NK-92 treated with Interleukin-12 subunit alpha and Interleukin-12 subunit beta, amount 100 ng/mL, for 24 hours (cell line): Measurements from ENCODE around the gene HMOX1.
"Not testable (repeated sequence)": the region's sequence is repeated elsewhere in the genome, so short reads cannot be mapped to it uniquely, and the experiment has no call there.

Experiments used
- DNase-seq: peaks from one replicate; lab custom pipeline; 2025; lab: John Stamatoyannopoulos, UW

The HMOX1 gene

DNA sequence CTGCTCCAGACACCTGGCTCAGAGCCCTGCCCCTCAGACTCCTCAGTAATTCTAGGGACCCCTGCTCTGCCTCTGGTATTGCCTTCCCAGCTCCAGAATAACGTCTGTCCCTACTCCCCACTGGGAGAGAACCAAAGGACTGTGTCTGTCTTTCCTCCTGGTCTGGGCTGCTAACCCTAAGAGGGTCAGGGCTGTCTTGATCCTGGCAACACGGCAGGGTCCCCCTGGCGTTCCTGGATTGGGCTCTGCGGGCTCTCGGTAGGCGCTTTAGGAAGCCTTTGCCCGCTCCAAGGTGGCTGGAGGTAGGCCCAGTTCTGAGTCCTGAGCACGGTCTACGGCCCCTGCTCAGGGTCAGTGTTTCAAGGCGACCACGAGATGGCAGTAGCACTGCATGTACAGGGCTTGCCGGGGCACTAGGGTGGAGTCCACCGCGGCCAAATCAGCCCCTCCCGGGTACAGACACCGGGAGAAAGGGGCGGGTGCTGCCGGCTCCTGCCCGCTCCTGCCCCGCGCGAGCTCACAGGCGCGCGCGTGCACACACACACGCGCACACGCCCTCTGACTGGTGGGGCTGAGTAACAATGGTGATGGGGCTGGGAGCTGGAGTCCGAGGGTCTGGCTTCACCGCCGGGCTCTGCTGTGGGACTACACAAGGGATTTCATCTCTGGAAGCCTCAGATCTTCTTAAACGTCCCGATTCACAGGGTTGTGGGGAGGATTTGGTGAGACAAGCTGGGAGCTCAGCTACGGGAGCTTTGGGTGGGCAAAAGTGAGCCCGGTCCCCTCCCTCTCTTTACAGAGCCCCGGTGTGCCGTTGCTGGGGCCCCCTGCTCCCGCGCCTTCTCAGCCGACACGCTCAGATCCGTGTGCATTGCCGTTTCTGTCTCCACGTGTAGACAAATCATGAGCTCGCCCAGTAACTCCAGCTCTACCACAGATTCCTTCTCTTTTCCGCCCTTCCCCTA, 30.1 kb upstream of the HMOX1 start:
- peak; percentile 73 for DNase-seq

DNA sequence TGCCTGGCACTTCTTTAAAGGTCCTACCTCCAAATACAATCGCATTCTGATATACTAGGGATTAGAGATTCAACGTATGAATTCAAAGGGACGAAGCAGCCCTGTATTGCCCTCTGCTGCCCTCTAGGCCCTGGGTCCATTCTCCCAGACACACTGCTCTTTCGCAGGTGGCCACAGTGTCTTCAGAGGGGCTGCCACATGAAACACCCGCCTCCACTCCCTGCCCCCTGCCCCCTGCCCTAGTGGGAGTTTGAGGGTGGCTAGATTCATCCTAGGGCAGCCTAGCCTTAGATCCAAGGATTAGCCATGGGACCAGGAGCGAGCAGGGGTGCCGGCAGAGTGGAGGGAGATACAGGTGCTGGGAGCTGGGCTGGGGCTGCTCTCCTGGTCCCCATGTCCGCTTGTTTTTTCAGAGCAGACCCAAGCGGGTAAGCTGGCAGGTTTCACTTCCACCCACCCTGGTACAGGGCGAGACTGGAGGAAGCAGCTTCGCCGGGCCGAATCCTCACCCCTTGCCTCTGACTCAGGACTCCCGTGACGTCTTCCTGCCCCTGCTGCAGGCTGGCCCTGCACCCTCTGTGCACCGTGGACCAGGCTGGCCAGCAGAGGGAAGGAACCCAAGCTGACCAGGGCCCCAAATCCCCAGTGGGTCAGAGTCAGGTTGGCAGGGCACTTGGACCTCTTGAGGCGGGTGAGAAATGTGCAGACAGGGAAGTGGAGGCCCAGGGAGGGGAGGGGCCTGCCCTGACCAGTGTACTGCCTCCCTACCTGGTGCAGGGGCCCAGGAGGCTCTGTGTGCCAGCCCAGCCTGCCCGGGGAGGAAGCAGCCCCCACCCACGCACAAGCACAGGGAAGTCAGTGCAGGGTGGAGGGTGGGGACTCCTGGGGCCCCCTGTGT, 28.4 kb upstream of the HMOX1 start:
- no peak for DNase-seq

DNA sequence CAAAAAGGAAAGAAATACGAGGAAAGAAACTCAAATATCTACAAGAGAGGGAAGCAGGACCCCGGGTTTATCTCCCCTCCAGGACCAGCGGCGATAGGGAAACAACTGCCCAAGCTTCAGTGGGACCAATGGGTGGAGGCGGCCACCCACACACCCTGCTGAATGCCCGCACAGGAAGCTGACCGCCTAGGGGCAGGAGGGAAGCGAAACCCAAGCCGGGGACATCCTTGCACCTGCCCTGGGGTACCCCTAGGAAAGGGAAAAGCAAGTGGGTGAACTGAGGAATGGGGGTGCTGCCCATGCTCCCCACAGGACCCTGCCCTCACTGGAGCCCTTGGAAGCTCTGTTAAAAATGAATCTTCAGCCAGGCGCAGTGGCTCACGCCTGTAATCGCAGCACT, 27.6 kb upstream of the HMOX1 start:
- DNase-seq = no peak

DNA sequence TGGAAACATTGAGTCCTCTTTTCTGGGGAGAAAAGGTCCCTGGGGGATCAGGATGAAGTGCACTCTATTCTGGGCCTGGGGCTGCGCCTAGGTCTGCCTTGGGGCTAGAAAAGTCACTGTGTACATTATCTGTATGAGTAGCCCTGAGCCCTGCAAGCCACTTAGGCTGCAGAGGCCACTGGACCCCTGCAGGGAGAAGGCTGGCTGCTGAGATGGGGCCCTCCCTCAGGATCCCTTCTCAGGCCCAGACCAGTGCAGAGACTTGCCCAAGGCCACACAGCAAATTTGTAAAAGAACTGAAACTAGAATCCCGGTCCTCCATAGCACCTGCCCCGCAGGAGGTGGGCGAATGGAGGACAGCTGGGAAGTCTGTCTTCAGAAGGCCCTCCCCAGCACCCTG, 26.8 kb upstream of the HMOX1 start:
- no peak for DNase-seq

DNA sequence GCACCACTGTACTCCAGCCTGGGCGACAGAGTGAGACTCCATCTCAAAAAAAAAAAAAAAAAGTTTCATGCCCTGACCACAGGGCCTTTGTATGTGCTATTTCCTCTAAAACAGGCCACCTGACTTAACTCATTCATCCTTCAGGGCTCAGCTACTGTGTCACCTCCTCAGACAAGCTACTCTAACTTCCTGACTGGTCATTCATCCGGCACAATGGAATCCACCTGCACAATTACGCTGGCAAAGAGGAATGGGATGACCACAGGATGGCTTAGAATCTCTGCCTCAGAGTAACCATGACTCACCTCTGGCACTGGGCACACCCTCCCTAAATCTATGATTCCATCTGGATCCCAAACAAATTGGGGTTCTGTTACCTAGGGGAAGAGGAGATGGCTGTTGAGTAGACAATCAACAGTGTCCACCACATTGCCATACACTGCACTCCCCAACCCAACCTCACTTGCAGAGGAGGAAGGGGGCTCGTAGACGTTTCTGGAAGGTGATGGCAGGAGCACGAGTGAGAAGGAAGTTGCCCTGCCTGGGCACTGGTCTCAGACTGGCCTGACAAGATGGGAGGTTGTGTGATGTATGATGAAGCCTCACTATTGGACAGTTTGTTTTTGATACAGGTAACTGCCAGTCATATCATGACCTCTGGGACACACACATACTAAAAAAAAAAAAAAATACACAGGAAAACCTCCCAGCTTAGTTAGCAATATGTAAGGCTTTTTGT, 22.8 kb upstream of the HMOX1 start:
- no peak for DNase-seq

DNA sequence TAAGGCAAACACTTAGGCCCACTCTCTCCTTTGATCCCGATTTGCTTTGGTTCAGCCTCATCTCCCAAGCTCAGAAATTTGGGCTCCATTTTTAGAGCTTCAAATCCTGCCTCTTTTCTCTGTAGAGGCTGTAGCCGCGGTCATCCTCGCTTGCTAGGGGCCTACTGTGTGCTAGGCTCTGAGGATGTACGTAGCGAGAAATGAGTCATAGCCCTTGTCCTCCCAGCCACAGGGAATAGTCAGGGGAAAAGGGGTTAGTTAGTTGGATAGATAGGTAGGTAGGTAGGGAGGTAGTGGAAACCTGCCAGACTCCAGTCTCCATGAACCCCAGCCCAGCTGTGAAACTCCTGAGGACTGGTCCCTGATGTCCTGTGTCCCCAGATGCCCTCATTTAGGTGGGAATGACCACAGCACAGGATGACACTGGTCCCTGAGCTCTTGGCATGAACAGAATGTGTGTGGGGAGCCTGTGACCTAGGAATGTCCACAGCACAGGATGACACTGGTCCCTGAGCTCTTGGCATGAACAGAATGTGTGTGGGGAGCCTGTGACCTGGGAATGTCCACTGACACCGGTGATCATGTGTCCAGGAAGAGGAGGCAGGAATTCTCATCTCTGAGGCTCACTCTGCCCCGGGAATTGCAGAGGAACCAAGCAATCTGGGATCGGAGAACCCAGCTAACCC, 21.4 kb upstream of the HMOX1 start:
- DNase-seq = no peak

DNA sequence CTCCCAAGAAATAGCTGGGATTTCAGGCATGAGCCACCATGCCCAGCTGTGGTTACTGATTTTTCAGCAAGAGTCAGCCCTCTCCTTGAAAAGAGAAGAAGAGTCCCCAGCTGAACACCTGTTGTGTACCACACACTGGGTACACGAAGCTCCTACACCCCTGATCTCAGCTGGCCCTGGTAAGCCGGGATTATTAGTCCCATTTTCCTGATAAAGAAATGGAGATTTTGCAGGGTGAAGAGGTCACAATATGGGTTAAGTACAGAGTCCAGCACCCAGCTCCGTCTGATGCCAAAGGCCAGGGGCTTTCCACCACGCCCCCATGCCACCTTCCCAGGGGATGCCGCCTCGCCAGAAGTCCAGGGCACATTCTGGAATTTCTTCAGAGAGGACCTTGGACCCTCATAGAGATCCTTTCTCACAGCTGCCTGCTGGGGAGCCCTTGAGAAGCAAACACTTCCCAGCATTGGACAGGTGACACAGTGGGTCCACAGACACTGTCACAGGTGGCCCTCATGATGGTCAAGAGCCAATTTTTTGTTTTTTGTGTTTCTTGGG, 19.8 kb upstream of the HMOX1 start:
- no peak for DNase-seq

DNA sequence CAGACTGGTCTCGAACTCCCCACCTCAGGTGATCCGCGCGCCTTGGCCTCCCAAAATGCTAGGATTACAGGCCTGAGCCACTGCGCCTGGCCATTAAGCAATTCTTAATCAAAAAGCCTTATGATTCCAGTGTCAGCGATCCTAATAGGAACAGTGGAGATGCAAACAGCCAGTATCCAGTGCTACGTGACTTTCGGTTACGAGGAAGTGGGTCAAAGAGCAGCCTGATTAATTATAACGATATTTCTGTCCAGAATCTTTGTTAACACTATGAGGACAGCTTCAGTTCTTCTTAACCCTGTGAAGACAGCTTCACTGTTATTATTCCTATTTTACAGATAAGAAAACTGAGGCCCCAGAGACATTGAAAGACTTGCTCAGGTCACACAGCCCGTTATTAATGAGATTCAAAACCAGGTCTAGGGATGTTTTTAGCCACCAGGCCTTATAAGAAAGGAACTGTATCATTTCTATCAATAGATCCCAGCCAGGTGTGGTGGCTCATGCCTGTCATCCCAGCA, 17.3 kb upstream of the HMOX1 start:
- DNase-seq = no peak

DNA sequence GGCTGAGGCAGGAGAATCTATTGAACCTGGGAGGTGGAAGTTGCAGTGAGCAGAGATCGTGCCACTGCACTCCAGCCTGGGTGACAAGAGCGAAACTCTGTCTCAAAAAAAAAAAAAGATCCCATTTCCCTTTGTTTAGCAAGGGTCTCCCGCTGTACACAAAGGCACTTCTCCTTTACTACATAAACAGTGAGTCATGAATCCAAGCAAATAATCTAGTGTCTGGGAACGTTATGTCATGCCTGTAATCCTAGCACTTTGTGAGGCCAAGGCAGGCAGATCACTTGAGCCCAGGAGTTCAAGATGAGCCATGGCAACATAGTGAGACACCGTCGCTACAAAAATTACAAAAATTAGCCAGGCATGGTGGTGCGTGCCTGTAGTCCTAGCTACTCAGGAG, 16.7 kb upstream of the HMOX1 start:
- DNase-seq = not testable (repeated sequence)

DNA sequence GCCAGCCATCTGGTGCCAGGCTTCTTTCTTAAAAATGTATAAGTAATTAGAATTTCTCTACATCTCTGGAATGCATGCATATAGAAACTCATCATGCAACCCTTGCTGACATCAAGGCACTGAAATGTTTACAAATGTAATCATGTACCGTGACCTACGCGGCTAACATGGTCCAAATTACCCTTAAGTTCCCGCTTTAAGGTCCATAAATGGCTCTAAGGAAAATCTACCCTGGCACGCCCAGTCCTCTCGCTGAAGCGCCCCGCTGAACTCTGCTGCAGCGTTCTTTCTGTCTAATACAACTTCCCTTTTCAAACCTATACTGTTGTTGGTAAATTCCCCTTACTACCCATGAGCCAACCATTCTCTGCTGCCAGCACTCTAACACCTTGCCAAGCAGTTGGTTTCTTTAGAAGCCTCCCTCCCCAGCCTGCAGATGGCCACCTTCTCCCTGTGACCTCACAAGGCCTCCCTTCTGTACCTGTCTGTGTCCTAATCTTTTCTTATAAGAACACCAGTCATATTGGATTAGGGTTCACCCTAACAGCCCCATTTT, 13.5 kb upstream of the HMOX1 start:
- DNase-seq = no peak

DNA sequence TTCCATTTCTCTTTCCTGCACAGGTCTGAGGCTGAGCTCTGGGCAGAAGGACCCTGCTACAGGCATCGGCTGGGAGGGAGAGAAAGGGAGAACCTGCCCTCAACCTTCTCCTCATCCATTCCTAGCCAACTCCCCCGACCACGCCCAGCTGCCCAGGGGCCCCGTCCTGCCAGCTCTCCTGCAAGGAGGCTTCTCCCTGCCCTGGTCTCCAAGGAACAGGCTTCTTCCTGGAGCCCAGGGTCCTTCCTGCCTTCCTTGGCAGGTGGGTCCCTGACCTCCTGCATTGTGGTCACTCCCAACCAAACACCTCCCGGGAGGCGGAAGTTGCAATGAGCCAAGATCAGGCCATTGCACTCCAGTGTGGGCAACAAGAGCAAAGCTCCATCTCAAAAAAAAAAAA, 12.5 kb upstream of the HMOX1 start:
- DNase-seq = no peak

DNA sequence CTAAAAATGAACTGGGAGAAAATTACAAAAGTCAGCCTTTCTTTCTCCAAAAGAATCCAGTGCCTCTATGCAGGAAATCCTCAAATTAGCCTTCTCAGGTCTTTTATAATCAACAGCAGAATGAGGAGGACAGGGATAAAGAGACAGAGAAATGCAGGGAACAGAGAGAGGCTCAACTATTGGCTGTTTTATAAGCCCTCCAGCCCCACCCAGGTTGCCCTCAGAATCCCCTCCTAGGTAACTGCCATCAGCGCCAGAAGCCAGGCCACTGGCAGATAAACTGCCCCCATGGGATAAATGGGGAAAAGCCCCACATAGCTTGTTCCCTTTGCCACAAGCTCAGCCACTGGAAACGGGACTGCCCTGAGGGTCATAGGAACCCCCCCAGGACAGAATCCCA, 10.9 kb upstream of the HMOX1 start:
- no peak for DNase-seq

DNA sequence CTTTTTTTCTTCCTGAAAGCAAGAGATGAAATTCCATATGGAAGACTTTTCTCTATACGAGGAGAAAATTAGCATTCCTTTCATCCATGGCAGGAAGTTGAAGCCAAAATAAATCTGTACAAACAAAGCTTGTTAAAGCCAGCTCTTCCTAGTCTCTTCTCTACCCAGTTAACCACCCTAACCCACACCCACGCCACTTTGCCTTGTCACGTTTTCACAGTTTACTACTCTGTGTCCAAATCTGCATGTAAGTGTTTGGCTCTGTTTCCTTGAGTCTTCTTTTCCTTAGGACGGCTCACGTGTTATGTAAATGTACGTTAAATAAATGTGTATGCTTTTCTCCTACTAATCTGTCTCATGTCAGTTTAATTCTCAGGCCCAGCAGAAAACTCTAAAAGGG, 7.1 kb upstream of the HMOX1 start:
- no peak for DNase-seq

DNA sequence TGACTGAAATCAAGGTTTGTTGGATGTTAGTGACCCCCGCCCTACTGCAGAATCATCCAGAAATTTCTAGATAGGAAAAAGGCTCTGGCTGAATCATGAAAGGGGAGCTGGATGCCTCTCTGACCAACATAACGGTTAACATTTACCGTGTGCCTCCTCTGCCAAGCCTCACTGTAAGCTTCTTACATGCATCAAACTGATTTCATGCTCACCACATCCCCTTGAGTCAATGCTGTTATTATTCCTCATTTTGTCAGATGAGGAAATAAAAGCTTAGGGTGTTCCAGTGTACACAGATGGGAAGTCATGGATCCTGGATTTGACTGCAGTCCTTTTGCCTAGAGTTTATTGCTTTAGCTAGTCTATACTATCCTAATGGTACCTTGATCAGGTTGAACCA, 5.9 kb upstream of the HMOX1 start:
- no peak for DNase-seq

DNA sequence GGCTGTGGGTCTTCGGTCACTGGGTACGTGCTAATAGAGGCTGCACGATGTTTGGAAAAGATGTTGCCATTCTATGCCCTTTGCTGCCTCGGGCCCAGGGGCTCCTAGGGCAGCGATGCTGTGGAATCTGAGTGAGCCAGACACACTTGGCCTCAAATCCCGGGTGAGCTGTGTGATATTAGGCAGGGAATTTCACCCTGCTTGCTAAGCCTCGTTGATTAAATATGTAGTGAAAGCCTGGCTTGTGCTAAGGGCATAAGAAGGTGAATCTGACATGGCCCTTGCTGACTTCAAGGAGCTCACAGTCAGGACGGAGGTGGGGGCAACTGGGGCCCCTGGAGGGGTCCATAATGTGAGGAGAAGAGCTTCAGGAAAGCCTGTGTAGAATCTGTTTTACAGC, 5.4 kb upstream of the HMOX1 start:
- no peak for DNase-seq

DNA sequence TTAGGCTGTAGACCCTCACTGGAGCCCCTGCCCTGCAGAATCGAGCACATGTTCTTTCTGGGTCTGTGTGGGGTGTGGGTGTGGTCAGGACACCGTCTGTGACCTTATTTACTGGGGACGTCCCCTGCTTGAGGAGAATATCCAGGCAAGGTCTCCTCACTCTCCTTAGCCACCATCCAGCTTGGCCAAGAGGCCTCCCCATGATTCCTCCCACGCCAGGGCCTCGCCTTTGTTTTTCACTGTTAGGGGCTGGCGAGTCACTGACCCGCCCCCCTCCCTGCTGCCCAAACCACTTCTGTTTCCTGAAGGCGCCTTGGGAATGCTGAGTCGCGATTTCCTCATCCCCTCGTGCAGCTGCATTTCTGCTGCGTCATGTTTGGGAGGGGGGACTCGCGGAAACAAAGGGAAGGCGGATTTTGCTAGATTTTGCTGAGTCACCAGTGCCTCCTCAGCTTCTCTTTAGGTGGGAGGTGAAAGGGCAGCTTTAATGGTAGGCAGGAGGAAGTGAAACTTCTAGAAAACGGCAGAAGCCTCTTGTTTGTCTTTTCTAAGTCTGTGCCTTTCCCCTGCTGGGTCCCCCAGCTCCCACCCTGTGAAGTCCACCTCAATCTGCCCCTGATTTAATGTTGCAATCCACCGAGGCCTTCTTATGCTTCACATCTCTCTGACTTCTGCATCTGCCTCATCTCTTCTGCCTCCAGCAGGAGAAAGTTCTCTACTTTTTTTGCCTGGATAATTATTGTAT, 4.0 kb upstream of the HMOX1 start:
- DNase-seq = peak; percentile 39

DNA sequence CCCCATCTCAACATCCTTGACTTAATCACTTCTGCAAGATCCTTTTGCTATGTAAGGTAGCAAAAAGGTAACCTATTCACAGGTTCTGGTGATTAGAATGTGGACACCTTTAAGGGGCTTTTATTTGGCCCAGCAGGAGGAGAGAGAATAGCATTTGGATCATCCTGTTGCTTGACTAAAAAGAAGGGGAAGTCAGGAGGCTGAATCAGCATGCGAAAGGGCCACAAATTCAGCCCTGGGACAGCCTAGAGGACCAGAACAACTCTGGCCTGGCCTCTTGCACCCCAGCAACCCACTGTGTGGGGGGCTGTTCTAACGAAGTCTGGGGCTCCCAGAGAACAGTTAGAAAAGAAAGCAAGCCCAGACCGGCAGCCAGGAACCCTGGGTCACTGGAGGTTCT, 3.2 kb upstream of the HMOX1 start:
- DNase-seq = no peak

DNA sequence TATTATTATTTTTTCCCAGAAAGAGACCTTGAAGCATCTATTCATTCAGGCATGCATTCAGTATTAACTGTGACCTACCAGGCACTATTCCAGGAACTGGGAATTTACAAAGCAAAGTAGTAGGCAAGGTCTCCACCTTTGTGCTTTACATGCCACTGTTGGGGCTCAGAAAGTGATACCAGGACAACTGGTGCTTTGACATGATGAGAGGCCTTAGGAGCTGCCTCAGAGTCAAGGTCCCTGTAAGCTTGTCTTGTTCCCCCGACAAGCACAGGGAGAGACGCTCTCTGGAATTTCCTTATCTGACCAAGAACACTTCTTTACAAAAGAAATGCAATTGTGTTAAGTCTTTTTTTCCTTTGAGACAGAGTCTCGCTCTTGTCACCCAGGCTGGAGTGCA, 2.3 kb upstream of the HMOX1 start:
- no peak for DNase-seq

DNA sequence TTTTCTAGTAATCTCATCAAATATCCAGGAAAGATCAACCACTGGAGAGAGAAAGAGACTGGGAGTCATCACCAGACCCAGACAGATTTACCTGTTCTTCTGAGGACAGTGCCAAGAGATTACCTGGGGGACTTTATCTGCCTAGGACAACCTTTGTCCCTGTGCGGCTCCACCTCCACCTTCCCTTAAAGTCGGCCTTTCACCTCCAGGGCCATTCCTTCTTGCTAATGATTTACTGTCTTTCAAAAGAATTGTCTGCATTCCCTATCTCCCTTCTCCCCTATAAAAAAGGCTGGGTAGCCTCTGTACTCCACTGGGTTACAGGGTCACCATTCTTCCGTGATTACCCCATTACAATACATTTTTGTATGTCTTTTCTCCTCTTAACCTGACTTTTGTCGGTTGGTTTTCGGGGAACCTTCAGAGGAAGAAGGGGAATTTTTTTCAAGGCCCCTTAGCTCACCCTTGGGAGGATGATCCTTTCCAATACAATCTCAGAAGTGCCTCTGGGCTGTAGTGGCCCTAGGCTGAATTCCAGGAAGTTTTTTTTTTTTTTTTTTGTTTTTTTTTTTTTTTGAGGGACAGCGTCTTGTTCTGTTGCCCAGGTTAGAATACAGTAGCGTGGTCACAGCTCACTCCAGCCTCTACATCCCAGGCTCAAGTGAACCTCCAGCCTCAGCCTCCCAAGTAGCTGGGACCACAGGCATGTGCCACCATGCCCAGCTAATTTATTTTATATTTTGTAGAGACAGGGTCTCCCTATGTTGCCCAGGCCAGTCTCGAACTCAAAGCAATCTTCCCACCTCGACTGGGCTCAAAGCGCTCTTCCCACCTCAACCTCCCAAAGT, 1.5 kb upstream of the HMOX1 start:
- no peak for DNase-seq
